ENCODE measurements around the gene ALKBH3.

DNA sequence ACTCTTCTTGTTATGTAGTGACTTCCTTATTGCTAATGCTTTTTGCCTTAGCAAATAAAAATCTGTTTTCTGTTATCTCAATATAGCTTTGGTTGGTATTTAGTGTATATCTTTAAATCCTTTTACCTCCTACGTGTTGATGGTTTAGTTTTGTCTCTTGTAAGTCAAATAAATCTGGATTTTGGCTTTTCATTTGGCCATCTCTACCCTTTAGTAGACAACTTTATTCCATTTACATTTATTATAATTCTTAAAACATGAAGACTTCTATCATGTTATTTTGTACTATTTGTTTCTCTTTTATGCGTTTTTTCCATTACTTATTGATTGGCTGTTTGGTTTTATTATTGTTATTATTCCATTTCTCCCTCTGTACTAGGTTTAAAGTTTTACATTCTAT, 19.5 kb upstream of the ALKBH3 start:
- no peak for TF ChIP-seq JUN (IDR thresholded peaks at IDR 0.05)
- TF ChIP-seq ESRRA (IDR thresholded peaks at IDR 0.05; ENCODE audit: borderline replicate concordance, low read length), result no peak
- TF ChIP-seq, protein P1, sequence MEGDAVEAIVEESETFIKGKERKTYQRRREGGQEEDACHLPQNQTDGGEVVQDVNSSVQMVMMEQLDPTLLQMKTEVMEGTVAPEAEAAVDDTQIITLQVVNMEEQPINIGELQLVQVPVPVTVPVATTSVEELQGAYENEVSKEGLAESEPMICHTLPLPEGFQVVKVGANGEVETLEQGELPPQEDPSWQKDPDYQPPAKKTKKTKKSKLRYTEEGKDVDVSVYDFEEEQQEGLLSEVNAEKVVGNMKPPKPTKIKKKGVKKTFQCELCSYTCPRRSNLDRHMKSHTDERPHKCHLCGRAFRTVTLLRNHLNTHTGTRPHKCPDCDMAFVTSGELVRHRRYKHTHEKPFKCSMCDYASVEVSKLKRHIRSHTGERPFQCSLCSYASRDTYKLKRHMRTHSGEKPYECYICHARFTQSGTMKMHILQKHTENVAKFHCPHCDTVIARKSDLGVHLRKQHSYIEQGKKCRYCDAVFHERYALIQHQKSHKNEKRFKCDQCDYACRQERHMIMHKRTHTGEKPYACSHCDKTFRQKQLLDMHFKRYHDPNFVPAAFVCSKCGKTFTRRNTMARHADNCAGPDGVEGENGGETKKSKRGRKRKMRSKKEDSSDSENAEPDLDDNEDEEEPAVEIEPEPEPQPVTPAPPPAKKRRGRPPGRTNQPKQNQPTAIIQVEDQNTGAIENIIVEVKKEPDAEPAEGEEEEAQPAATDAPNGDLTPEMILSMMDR (IDR thresholded peaks at IDR 0.05), result no peak
- no peak for TF ChIP-seq RCOR1 (IDR thresholded peaks at IDR 0.05; ENCODE audit: low read depth, low read length)
- TF ChIP-seq, protein P2, sequence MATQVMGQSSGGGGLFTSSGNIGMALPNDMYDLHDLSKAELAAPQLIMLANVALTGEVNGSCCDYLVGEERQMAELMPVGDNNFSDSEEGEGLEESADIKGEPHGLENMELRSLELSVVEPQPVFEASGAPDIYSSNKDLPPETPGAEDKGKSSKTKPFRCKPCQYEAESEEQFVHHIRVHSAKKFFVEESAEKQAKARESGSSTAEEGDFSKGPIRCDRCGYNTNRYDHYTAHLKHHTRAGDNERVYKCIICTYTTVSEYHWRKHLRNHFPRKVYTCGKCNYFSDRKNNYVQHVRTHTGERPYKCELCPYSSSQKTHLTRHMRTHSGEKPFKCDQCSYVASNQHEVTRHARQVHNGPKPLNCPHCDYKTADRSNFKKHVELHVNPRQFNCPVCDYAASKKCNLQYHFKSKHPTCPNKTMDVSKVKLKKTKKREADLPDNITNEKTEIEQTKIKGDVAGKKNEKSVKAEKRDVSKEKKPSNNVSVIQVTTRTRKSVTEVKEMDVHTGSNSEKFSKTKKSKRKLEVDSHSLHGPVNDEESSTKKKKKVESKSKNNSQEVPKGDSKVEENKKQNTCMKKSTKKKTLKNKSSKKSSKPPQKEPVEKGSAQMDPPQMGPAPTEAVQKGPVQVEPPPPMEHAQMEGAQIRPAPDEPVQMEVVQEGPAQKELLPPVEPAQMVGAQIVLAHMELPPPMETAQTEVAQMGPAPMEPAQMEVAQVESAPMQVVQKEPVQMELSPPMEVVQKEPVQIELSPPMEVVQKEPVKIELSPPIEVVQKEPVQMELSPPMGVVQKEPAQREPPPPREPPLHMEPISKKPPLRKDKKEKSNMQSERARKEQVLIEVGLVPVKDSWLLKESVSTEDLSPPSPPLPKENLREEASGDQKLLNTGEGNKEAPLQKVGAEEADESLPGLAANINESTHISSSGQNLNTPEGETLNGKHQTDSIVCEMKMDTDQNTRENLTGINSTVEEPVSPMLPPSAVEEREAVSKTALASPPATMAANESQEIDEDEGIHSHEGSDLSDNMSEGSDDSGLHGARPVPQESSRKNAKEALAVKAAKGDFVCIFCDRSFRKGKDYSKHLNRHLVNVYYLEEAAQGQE (IDR thresholded peaks at IDR 0.05), result no peak
- no peak for TF ChIP-seq POLR2A (IDR thresholded peaks at IDR 0.05; ENCODE audit: low read length)
- TF ChIP-seq, protein P3, sequence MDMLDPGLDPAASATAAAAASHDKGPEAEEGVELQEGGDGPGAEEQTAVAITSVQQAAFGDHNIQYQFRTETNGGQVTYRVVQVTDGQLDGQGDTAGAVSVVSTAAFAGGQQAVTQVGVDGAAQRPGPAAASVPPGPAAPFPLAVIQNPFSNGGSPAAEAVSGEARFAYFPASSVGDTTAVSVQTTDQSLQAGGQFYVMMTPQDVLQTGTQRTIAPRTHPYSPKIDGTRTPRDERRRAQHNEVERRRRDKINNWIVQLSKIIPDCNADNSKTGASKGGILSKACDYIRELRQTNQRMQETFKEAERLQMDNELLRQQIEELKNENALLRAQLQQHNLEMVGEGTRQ (IDR thresholded peaks at IDR 0.05), result no peak
- no peak for TF ChIP-seq RAD21 (conservative IDR thresholded peaks at IDR 0.05 in 1 of 2, IDR thresholded peaks at IDR 0.05 in 1 of 2)
- no peak for TF ChIP-seq KDM5A (IDR thresholded peaks at IDR 0.05)
- no peak for TF ChIP-seq RFX5 (IDR thresholded peaks at IDR 0.05)
- TF ChIP-seq CHD2 (IDR thresholded peaks at IDR 0.05; ENCODE audit: low read length, partially characterized antibody), result no peak
- TF ChIP-seq, protein P4, sequence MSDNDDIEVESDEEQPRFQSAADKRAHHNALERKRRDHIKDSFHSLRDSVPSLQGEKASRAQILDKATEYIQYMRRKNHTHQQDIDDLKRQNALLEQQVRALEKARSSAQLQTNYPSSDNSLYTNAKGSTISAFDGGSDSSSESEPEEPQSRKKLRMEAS (IDR thresholded peaks at IDR 0.05), result no peak
- TF ChIP-seq JUNB (IDR thresholded peaks at IDR 0.05), result no peak
- TF ChIP-seq, protein P5, sequence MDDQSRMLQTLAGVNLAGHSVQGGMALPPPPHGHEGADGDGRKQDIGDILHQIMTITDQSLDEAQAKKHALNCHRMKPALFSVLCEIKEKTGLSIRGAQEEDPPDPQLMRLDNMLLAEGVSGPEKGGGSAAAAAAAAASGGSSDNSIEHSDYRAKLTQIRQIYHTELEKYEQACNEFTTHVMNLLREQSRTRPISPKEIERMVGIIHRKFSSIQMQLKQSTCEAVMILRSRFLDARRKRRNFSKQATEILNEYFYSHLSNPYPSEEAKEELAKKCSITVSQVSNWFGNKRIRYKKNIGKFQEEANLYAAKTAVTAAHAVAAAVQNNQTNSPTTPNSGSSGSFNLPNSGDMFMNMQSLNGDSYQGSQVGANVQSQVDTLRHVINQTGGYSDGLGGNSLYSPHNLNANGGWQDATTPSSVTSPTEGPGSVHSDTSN (IDR thresholded peaks at IDR 0.05), result no peak

All from A549 (cell line).